Measurements from ENCODE around the gene TMEM108.

TMEM108 gene

DNA sequence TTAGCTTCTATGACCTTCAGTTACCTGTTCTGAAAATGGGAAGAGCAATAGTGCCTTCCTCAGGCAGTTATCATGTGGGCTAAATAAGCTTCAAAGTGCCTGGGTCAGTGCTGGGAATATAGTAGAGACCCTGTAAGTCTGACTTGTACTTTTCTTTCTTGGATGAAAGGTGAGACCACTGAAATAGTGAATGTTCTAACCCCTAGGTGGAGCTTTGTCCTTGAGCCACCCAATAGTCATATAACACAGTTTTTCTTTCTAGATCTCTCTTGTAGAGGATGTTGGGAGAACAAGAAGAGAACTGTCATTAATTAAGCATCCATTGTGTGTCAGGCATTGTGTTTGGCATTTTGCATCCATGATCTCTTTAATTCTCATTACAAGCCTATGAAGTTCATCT, 348.7 kb downstream of the TMEM108 start:
- no peak for TF ChIP-seq ZFX (IDR thresholded peaks at IDR 0.05; ENCODE audit: borderline replicate concordance)
- TF ChIP-seq, protein P1, sequence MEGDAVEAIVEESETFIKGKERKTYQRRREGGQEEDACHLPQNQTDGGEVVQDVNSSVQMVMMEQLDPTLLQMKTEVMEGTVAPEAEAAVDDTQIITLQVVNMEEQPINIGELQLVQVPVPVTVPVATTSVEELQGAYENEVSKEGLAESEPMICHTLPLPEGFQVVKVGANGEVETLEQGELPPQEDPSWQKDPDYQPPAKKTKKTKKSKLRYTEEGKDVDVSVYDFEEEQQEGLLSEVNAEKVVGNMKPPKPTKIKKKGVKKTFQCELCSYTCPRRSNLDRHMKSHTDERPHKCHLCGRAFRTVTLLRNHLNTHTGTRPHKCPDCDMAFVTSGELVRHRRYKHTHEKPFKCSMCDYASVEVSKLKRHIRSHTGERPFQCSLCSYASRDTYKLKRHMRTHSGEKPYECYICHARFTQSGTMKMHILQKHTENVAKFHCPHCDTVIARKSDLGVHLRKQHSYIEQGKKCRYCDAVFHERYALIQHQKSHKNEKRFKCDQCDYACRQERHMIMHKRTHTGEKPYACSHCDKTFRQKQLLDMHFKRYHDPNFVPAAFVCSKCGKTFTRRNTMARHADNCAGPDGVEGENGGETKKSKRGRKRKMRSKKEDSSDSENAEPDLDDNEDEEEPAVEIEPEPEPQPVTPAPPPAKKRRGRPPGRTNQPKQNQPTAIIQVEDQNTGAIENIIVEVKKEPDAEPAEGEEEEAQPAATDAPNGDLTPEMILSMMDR (IDR thresholded peaks at IDR 0.05), result no peak
- H3K27ac ChIP-seq, result no peak overlapping the region

DNA sequence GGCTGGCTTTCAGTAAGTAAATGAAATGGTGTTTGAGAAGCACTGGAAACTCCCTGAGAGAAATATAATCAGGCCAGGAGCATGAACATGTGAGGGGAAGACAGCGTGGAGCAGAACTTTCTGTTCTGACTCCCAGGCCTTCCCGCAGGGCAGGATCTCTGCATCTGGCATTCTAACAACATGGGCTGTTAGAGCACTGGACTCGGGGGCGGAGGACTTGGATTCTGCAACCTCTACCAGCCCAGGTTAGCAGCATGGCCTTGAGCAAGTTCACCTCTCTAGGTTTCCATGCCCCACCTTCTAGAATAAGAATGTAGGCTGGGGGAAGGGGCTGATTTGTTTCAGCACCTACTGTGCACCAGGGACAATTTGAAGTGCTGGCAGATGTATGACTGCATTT, 349.1 kb downstream of the TMEM108 start:
- TF ChIP-seq, protein P1 (IDR thresholded peaks at IDR 0.05), result no peak
- no peak for TF ChIP-seq ZFX (IDR thresholded peaks at IDR 0.05; ENCODE audit: borderline replicate concordance)
- no peak overlapping the region for H3K27ac ChIP-seq

DNA sequence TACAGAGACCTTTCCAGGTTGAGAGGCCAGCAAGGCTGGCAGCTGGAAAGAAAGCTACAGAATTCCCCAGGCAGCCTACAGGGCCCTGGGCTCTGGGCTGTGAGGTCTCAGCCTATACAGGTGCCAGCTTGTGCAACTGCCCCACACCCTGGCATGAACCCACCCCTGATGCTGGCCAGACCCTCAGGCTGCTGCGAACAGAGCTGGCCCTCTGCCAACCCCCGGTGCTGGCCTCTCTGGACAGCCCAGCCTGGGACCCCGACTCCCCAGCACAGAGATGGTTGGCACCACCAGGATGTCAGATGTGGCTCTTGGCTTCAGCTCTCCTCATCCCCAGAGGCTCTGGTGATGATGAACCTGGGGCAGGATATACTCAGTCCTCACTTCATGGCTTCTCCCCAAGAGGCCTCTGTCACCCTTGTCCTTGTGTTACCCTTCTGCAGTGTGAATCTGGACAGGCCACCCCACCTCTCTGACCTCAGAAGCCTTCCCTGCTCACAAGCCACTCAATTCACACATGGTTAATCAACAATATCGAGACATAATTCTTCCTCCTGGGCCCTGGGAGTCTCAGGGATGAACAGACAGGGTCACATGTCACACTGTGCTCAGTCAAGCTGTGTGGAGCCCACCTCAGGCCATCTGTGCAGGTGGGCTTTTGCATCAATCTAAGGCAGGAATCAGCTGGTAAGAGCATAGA, 350.7 kb downstream of the TMEM108 start:
- no peak for TF ChIP-seq ZFX (IDR thresholded peaks at IDR 0.05; ENCODE audit: borderline replicate concordance)
- TF ChIP-seq, protein P1 (IDR thresholded peaks at IDR 0.05), result no peak

DNA sequence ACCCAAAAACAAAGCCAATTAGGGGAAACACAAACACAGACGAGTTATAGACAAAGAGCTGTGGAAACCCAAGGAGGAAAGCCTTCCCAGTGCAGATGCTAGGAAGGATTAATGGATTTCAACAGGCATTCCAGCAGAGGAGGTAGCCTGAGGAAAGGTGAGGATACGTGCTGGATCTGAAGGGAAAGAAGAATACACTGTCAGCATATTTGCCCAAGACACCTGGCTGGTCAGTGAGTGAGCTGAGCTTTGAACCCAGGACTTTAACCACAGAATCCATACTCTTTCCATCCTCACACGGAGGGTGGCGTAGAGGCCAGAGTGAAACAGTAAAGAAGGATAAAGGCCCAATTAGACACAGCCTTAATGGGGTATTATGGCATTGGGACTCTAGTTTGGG, 352.5 kb downstream of the TMEM108 start:
- H3K27ac ChIP-seq, result no peak overlapping the region
- no peak for TF ChIP-seq ZFX (IDR thresholded peaks at IDR 0.05; ENCODE audit: borderline replicate concordance)
- TF ChIP-seq, protein P1 (IDR thresholded peaks at IDR 0.05), result no peak

More for the DNA sequence above, 350.7 kb downstream of the TMEM108 start:
- no peak overlapping the region for H3K27ac ChIP-seq

DNA sequence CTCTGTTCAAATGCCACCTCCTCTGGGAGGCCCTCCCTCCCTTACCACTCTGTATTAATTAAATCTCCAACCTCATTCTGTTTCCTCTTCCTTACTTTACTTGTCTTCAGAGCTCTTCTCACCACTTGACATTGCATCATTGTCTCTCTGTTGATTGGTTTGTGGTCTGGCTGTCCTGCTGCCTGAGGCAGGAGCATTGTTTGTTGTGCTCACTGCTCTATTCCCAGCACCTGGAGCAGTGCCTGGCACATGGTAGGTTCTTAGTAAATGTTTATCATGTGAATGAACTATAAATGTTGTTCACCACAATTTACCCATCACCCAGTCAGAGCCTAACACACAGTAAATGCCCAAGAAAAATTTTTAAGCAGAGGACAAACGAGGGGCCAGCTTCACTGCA, 355.0 kb downstream of the TMEM108 start:
- H3K27ac ChIP-seq, result peak overlapping the region; percentile 46
- TF ChIP-seq, protein P1 (IDR thresholded peaks at IDR 0.05), result no peak
- TF ChIP-seq ZFX (IDR thresholded peaks at IDR 0.05; ENCODE audit: borderline replicate concordance), result no peak

DNA sequence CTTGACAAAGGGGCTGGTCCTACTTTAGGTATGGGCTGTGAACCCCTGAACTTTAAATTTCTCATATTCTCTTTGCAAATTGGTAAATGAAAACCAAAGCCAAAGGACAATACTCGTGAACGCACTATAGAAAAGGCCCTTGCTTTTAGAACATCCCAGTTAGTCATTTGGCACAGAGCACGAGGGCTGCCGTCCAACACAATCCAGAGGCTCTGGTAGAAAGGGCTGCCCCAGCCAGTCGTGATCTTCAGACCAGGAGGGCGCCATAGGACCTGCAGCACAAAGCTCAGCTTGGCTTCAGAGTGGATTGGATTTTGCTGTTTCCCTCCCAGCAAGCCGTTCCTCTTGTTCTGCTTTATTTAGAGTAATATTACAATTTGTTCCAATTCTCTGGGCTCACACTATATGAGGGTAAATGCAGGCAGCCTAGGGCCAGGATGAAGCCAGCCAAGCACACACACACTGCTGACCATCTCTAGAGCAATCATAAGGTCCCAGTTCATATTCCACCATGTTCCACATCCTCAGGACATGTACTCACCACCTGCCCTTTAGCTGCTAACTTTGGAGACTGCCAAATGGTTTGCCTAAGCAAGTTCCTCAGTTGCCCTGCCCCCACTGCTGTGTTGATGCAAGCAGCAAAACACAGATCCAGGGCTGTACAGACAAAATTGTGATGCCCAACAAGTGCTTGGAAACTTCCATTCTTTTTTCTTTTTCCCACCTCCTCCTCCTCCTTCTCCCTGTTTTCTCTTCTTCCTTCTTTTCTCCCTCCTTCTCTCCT, 355.7 kb downstream of the TMEM108 start:
- TF ChIP-seq, protein P1 (IDR thresholded peaks at IDR 0.05), result no peak
- no peak for TF ChIP-seq ZFX (IDR thresholded peaks at IDR 0.05; ENCODE audit: borderline replicate concordance)
- peak overlapping the region; percentile 46 for H3K27ac ChIP-seq

Data from 22Rv1 (cell line).